ENCODE results near the gene TLL2. TPM values are rescaled to one million over a fixed set of nuclear protein-coding genes. Genes with fewer than 3 reads are reported as not detected.

The TLL2 gene
- total and polyA plus RNA-seq, 10 donors: 0.23 to 0.75 (median 0.34) TPM

DNA sequence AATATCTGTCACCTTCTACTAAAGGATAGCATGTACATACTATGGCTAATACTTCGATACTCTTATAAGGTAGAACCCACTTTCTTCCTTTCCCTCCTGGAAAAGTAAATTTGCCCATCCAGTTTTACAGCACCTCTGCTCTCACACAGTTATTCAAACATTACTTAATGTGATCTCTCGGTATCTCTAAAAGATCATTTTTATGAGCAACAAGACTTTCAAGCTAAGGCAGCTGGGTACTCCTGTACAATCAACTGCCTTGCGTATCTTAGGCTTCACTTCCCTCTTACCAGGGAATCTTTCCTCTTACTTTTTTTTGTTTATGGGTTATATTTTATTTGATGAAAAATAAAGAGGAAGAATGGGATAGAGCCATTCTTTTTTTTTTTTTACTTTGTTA, 26.5 kb upstream of the TLL2 start:
- 94 to 97% (median 96%) methylated on average over 3 of the region's 3 CpGs for WGBS, 5 donors
- Histone ChIP-seq H3K27ac (no peak overlapping the region), H3K27me3 (replicated peaks in 1 of 7) (no peaks in the 10 kb centered on the region), H3K4me1 (peaks cover 0 to 16% (median 12%) of the 10 kb centered on the region in 6 donors), H3K4me3 (no peak overlapping the region), H3K36me3 (peaks cover 0 to 81% (median 32%) of the 10 kb centered on the region in 6 donors), H3K9me3 (no peaks in the 10 kb centered on the region)
- intact Hi-C loops (cut with DNase I; ENCODE audit: low total_unique reads): no loop called here
- no peak for TF ChIP-seq POLR2A (IDR thresholded peaks at IDR 0.05)
- TF ChIP-seq, protein P1, sequence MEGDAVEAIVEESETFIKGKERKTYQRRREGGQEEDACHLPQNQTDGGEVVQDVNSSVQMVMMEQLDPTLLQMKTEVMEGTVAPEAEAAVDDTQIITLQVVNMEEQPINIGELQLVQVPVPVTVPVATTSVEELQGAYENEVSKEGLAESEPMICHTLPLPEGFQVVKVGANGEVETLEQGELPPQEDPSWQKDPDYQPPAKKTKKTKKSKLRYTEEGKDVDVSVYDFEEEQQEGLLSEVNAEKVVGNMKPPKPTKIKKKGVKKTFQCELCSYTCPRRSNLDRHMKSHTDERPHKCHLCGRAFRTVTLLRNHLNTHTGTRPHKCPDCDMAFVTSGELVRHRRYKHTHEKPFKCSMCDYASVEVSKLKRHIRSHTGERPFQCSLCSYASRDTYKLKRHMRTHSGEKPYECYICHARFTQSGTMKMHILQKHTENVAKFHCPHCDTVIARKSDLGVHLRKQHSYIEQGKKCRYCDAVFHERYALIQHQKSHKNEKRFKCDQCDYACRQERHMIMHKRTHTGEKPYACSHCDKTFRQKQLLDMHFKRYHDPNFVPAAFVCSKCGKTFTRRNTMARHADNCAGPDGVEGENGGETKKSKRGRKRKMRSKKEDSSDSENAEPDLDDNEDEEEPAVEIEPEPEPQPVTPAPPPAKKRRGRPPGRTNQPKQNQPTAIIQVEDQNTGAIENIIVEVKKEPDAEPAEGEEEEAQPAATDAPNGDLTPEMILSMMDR (IDR thresholded peaks at IDR 0.05 in 8 of 11, conservative IDR thresholded peaks at IDR 0.05 in 3 of 11): no peak
- no peak for TF ChIP-seq POLR2AphosphoS5 (IDR thresholded peaks at IDR 0.05)
- no peak for DNase-seq

- TF ChIP-seq POLR2A (IDR thresholded peaks at IDR 0.05) (no peak), POLR2AphosphoS5 (IDR thresholded peaks at IDR 0.05) (no peak)
- TF ChIP-seq, protein P1 (IDR thresholded peaks at IDR 0.05 in 8 of 11, conservative IDR thresholded peaks at IDR 0.05 in 3 of 11): no peak
- Histone ChIP-seq H3K4me1 (peaks cover 0 to 19% (median 12%) of the 10 kb centered on the region in 6 donors), H3K27me3 (replicated peaks in 1 of 7) (no peaks in the 10 kb centered on the region), H3K27ac (no peak overlapping the region), H3K36me3 (peaks cover 0 to 78% (median 27%) of the 10 kb centered on the region in 6 donors), H3K4me3 (no peak overlapping the region), H3K9me3 (no peaks in the 10 kb centered on the region)
- WGBS, 5 donors: 90 to 100% (median 98%) methylated on average over 1 of the region's 1 CpG
- no peak for DNase-seq
- intact Hi-C loops (cut with DNase I; ENCODE audit: low total_unique reads): no loop called here
Observed at GRCh38 chr10:96538683-96539082, 25.0 kb upstream of the TLL2 start.

DNA sequence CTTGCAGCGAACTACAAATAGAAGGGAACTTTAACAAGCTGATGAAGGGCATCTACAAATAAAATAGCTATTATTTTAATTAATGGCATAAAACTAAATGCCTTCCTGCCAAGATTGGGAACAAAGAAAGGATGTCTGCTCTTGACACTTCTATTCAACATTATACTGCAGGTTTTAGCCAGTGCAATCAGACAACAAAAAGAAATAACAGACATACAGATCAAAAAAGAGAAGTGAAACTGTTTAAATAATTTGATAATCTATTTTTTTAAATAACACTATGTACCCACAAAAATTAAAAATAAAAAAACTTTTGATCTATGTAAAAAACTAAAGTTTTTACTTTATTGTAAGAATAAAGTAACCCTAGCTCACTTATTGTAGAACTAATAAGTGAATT, 22.4 kb upstream of the TLL2 start:
- H3K9me3 ChIP-seq: no peaks in the 10 kb centered on the region
- DNase-seq: no peak
- H3K4me3 ChIP-seq: no peak overlapping the region
- H3K27me3 ChIP-seq (replicated peaks in 1 of 7): no peaks in the 10 kb centered on the region
- TF ChIP-seq, protein P1 (IDR thresholded peaks at IDR 0.05 in 8 of 11, conservative IDR thresholded peaks at IDR 0.05 in 3 of 11): no peak
- TF ChIP-seq POLR2AphosphoS5 (IDR thresholded peaks at IDR 0.05) (no peak), POLR2A (IDR thresholded peaks at IDR 0.05) (no peak)
- intact Hi-C loops (cut with DNase I; ENCODE audit: low total_unique reads): no loop called here
- WGBS, 5 donors: 70 to 89% (median 78%) methylated on average over 1 of the region's 1 CpG
- H3K36me3 ChIP-seq: peaks cover 0 to 77% (median 23%) of the 10 kb centered on the region in 6 donors
- H3K4me1 ChIP-seq: peaks cover 0 to 19% (median 12%) of the 10 kb centered on the region in 6 donors
- no peak overlapping the region for H3K27ac ChIP-seq

- Histone ChIP-seq H3K27me3 (replicated peaks in 1 of 7) (no peaks in the 10 kb centered on the region), H3K4me1 (peaks cover 0 to 19% (median 12%) of the 10 kb centered on the region in 6 donors), H3K27ac (no peak overlapping the region), H3K4me3 (no peak overlapping the region), H3K36me3 (peaks cover 0 to 83% (median 39%) of the 10 kb centered on the region in 6 donors), H3K9me3 (no peaks in the 10 kb centered on the region)
- no peak for DNase-seq
- TF ChIP-seq POLR2A (IDR thresholded peaks at IDR 0.05) (no peak), POLR2AphosphoS5 (IDR thresholded peaks at IDR 0.05) (no peak)
- TF ChIP-seq, protein P1 (IDR thresholded peaks at IDR 0.05 in 8 of 11, conservative IDR thresholded peaks at IDR 0.05 in 3 of 11): no peak
- intact Hi-C loops (cut with DNase I; ENCODE audit: low total_unique reads): no loop called here
- 42 to 90% (median 81%) methylated on average over 1 of the region's 1 CpG for WGBS, 5 donors
Observed at GRCh38 chr10:96532523-96532922, 18.8 kb upstream of the TLL2 start.

Measured in spleen (tissue), 11 donors.